GM12873 (cell line): ENCODE data around the gene HAS3.

Source experiments
- TF ChIP-seq, protein P1 (sequence below): IDR thresholded peaks from 2 replicates; pipeline ENCODE4 v1.5.1; 2012; ENCODE audit warnings: low read depth, mild to moderate bottlenecking, moderate library complexity, low read length, control low read depth; ENCODE audit not compliant: insufficient read depth; ENCODE audit errors: missing control alignments

HAS3 gene, protein sequence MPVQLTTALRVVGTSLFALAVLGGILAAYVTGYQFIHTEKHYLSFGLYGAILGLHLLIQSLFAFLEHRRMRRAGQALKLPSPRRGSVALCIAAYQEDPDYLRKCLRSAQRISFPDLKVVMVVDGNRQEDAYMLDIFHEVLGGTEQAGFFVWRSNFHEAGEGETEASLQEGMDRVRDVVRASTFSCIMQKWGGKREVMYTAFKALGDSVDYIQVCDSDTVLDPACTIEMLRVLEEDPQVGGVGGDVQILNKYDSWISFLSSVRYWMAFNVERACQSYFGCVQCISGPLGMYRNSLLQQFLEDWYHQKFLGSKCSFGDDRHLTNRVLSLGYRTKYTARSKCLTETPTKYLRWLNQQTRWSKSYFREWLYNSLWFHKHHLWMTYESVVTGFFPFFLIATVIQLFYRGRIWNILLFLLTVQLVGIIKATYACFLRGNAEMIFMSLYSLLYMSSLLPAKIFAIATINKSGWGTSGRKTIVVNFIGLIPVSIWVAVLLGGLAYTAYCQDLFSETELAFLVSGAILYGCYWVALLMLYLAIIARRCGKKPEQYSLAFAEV

GRCh38 chr16:69105501-69106361, at the start of gene HAS3:
Gene HAS3, plus strand, starts transcription at chr16:69105653. Its CDS starts 3,743 bp downstream, at chr16:69109396.
- TF ChIP-seq, protein P1, sequence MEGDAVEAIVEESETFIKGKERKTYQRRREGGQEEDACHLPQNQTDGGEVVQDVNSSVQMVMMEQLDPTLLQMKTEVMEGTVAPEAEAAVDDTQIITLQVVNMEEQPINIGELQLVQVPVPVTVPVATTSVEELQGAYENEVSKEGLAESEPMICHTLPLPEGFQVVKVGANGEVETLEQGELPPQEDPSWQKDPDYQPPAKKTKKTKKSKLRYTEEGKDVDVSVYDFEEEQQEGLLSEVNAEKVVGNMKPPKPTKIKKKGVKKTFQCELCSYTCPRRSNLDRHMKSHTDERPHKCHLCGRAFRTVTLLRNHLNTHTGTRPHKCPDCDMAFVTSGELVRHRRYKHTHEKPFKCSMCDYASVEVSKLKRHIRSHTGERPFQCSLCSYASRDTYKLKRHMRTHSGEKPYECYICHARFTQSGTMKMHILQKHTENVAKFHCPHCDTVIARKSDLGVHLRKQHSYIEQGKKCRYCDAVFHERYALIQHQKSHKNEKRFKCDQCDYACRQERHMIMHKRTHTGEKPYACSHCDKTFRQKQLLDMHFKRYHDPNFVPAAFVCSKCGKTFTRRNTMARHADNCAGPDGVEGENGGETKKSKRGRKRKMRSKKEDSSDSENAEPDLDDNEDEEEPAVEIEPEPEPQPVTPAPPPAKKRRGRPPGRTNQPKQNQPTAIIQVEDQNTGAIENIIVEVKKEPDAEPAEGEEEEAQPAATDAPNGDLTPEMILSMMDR = peak; percentile 46

DNA sequence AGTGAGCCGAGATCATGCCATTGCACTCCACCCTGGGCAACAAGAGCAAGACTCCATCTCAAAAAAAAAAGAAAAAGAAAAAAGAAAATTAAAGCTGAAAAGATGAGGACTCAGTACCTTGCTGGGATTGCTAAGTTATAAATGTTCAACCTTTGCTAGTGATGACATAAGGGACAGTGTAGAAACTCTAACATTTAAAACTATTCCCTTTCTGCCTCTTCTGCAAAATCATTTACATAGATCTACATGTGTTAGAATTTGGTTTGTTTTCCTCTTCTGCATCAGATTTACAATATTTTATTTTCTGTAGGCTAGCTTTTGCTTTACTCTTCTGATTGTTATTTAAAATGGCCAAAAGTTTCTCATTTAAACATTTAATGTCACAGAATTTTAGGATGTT, 49.5 kb upstream of the HAS3 start:
- TF ChIP-seq, protein P1 = no peak

GRCh38 chr16:69056421-69056820, 49.0 kb upstream of the HAS3 start:
- TF ChIP-seq, protein P1 = no peak

DNA sequence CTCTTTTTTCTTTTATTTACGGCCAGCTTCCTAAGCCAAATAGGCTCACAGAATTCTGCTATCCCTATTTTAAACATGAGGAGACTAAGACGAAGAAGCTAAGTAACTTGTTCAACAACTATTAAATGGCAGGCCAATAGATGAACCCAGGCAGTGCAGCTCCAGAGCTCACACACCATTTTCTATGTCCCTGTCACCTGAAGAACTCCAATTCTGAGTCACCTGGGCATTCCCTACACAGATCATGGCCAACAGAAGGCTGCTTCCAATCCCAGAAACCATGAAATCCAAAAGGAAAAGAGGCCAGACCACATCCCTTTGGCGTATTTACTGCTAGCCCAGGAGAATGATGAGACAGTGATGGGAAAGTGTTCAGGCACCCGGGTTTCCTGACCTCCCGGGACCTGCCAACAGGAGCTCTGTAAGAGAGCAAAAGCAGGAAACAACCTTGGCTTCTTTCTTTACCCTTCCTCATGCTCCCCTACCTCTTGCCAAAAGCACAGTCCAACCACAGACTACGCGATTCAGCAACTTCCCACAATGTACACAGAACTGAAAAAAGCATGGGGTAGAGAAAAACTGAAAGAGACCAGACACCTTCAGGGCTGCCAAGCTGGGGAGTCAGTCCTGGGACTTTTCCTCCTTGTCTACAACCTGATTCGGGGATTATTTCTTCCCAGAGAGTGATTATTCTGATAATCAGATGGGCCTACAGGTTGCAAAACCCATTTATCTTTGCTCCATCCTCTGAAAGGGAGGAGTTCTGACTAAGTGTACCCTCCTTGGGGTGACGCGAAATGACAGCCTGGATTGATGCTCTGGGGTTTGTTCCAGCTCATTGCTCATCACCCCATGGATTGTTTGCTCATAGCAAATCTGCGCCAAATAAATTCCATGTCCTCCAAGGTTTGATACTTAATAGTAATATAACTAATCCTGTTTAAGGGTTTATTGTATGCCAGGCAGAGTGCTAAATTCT, 47.8 kb upstream of the HAS3 start:
- TF ChIP-seq, protein P1 = no peak

GRCh38 chr16:69064124-69064763, 41.2 kb upstream of the HAS3 start:
- TF ChIP-seq, protein P1 = no peak

- TF ChIP-seq, protein P1 = no peak
Measured at GRCh38 chr16:69064764-69065313, 40.6 kb upstream of the HAS3 start.
